HG02642 (cell line): Measurements from ENCODE around the gene CAMSAP3.
"Not testable (repeated sequence)": the region's sequence is repeated elsewhere in the genome, so short reads cannot be mapped to it uniquely, and the experiment has no call there.

Source experiments
- ATAC-seq: cut with Tn5 transposase; IDR thresholded peaks from one replicate; pipeline ENCODE4 v1.9.1; 2021; ENCODE audit warnings: mild to moderate bottlenecking; ENCODE audit not compliant: unreplicated experiment, poor library complexity

The CAMSAP3 gene

DNA sequence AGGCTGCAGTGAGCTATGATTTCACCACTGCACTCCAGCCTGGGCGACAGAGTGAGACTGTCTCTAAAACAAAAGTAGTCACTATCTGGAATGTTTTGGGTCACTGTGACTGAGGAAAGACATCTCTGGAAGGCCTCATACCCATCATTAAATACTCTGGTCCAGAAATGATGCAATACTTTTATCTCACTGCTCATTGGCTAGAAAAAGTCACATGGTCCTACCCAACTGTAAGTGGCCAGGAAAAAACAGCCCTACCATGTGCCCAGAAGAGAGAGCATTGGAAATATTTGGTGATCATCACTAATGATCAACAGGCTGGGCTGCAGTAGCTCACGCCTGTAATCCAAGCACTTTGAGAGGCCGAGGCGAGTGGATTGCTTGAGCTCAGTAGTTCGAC is 30.3 kb upstream of the CAMSAP3 start:
- no peak for ATAC-seq

DNA sequence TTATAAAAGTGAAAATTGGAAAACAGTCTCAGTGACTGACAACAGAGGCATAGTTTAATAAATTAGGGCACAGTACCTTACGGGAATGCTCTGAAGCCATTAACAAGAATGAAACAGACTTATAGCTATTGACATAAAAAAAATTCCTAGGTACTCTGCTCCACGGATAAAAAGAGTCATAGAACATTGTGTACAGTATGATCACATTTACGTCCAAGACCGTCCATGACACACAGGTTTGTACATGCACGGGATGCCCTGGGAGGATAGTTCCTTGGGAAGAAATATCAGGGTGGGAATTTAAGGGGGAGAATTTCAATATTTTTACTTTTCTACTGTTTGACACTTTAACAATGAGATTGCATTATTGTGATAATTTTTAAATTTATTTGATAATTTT is 24.9 kb upstream of the CAMSAP3 start:
- ATAC-seq, result no peak

DNA sequence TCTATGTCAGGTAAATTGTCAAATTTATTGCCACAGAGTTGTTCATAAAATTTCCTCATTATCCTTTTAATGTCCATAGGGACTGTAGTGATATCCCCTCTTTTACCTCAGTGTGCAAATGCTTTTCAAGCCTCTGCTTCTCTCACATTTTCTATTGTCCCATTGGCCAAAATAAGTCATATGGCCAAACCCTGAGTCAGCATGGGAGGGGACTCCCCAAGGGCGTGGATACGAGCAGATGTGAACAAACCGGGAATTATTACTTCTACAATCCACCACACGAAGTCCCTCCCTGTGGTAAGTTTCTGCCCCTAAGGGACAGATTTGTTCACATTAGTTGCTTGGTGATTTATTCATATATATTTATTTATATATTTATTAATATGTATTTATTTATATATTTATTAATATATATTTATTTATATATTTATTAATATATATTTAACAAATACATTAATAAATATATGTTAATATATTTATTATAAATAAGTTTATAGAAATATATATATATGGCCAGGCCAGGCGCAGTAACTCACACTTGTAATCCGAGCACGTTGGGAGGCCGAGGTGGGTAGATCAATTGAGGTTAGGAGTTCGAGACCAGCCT is 20.1 kb upstream of the CAMSAP3 start:
- no peak for ATAC-seq

DNA sequence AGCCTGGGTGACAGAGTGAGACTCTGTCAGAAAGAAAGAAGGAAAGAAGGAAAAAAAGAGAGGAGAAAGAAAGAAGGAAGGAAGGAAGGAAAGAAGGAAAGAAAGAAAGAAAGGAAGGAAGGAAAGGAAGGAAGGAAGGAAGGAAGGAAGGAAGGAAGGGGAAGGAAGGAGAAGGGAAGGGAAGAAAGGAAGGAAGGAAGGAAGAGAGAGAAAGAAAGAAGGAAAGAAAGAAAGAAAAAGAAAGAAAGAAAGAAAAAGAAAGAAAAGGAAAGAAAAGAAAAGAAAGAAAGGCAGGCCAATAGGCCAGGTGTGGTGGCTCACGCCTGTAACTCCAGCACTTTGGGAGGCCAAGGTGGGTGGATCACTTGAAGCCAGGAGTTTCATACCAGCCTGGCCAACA is 18.2 kb upstream of the CAMSAP3 start:
- ATAC-seq, result not testable (repeated sequence)

GRCh38 chr19:7578127-7578526 is 17.5 kb upstream of the CAMSAP3 start:
- no peak for ATAC-seq

DNA sequence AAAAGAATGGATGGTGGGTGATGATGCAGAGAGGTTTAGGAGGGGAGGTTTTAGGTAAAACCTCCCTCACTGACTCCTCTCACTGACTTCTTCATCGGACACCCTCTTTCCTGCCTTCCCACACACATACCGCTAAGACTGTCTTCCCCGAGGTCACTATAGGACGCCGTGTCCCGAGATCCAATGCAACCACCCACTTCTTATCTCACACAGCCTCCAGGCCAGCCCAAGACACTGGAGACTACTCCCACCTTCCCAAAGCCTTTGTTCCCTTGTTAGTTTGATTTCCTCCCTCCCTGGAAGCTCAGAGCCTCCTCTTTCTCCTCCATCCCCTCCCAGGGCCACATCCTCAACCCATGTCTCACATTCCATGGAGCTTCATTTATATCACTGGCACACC is 16.5 kb upstream of the CAMSAP3 start:
- no peak for ATAC-seq

DNA sequence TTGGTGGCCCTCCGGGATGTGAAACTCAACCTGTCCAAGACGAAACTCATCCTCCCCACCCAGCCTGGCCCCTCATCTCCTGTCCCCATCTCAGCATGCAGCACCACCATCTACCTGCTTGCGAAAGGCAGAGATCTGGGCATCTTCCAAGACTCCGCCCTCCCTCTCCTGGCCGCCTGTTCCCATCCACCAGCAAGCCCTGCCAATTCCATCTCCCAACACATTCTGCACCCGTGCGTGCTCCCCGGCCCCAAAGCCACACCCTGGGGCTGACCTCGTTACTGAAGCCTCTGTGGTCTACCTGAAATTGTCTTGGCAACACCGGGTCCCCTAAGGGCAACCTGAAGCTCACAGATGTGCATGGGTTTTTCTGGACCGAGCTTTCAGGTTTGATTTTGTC is 13.2 kb upstream of the CAMSAP3 start:
- ATAC-seq, result no peak

DNA sequence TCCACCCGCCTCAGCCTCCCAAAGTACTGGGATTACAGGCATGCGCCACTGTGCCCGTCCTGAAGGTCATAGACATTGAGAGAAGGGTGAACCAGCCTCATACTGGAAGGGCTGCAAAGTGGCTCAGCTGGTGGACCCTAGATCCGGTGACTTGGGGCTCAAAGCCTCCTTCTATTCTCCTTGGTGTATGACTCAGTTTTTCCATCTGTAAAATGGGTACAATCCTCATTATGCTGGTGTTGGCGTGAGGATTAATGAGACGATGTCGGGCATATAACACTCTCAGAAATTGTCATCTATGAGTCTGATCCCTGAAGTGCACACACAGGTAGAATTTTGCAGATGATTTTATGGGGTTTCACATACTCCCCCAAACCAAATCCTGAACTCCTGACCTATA is 5.8 kb upstream of the CAMSAP3 start:
- no peak for ATAC-seq

GRCh38 chr19:7590256-7590655 is 5.4 kb upstream of the CAMSAP3 start:
- ATAC-seq, result no peak

- no peak for ATAC-seq
Observed at GRCh38 chr19:7596211-7596937, 711 bp downstream of the CAMSAP3 start.

- ATAC-seq, result no peak
Observed at GRCh38 chr19:7597689-7598088, 2.0 kb downstream of the CAMSAP3 start.

- no peak for ATAC-seq
Observed at GRCh38 chr19:7598180-7598579, 2.5 kb downstream of the CAMSAP3 start.

DNA sequence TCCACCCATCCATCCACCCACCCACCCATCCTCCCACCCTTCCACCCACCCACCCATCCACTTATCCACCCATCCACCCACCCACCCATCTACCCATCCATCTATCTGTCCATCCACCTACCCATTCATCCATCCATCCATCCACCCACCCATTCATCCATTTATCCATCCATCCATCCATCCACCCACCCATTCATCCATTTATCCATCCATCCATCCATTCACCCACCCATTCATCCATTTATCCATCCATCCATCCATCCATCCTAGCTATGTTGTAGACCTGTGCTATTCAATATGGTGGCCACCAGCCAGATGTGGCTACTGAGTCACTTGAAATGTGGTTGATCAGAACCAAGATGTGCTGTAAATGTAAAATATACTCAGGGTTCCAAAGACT is 5.1 kb downstream of the CAMSAP3 start:
- ATAC-seq, result no peak

DNA sequence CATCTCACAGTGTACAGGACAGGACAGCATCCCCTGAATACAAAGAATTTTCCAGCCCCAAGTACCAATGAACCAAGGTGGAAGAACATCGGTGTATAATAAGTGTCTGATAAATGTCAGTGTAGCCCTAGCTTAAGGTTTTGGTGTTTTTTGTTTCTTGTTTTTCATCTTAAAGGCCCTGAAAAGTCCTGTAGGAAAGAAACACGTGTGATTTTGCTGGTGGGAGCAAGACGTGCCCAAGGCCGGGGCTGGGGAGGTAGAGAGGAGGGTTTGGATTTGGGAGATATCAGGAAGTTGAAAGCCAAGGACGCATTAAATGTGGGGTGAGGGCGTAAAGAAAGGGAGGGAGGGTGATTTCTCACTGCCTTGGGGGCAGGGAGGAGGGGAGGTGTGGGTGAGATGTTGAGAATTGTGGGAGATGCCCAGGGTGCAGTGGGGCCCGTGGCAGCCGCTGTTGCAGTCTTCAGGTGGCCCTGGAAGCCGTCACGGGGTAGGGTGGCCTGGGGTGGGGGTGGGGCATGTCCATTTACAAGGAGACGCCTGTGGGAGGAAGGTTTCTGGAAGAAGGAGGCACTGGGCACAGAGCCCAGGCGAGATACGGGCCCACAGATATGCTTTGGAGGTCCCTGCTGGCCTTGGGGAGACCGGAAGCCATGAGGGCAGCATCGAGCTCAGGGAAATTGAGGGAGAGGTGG is 6.7 kb downstream of the CAMSAP3 start:
- ATAC-seq, result no peak

- no peak for ATAC-seq
Observed at GRCh38 chr19:7602935-7603497, 7.4 kb downstream of the CAMSAP3 start.

DNA sequence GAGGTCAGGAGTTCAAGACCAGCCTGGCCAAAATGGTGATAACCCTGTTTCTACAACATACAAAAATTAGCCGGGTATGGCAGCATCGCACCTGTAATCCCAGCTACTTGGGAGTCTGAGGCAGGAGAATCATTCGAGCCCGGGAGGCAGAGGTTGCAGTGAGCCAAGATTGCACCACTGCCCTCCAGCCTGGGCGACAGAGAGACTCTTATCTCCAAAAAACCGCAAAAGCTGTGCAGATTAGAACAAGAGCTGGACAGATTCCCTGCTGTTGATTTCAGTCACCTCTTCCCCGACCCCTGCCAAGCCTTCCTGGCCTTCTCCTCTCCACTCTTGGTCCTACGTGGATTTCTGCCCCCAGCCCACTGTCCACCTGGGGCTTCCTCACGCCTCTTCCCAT is 8.3 kb downstream of the CAMSAP3 start:
- no peak for ATAC-seq

DNA sequence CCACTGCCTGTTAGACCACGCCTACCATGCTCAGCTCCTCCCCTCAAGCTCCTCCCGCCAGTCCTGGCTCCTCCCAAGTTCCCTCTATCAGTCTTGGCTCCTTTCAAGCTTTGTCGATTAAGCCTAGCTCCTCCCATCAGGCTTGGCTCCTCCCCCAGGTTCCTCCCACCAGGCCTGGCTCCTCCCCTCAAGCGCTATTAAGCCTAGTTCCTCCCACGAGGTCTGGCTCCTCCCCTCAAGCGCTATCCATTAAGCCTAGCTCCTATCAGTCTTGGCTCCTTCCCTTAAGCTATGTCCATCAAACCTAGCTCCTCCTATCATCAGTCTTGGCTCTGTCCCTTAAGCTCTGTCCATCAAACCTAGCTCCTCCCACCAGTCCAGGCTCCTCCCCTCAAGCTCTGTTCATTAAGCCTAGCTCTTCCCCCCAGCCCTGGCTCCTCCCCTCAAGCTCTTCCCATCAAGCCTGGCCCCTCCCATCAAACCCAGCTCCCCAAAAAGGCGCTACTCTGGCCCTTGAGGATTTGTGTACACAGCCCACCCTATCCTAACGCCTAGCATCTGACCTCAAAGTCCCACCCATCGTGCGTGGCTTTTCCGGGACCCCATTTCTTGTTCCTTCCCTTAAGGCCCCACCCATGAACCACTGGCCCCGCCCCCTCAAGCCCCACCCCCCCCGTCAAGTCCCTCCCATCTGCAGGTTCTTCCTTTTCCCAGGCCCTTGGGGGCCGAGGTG is 10.0 kb downstream of the CAMSAP3 start:
- ATAC-seq, result no peak

GRCh38 chr19:7606289-7606688 is 10.6 kb downstream of the CAMSAP3 start:
- ATAC-seq, result no peak

- ATAC-seq, result no peak
Observed at GRCh38 chr19:7607212-7607873, 11.7 kb downstream of the CAMSAP3 start.

- no peak for ATAC-seq
Observed at GRCh38 chr19:7607874-7608560, 12.4 kb downstream of the CAMSAP3 start.
